GM23338 (cell line): ENCODE results near the gene APOL4. TPM values are rescaled to one million over a fixed set of nuclear protein-coding genes. Genes with fewer than 3 reads are reported as not detected.

Source experiments
- ATAC-seq: fragments of 200-7000 bp; cut with Tn5 transposase; 3 replicates; pipeline ENCODE4 v1.9.1; 2020
- DNase-seq: peaks from one replicate; pipeline ENCODE4 v3.0.0-alpha.2; 2015; ENCODE audit warnings: low spot score
- H2AFZ ChIP-seq: fragments of 200-600 bp; sonication (generic); 2 replicates; pipeline ENCODE4 v1.8.0; 2016; ENCODE audit warnings: antibody characterized with exemption, mild to moderate bottlenecking, moderate library complexity
- H3F3A ChIP-seq: fragments of 200-600 bp; sonication (generic); replicated peaks from 2 replicates; pipeline ENCODE4 v1.8.0; 2017; ENCODE audit warnings: antibody characterized with exemption, mixed run types, low read depth
- H3K27ac ChIP-seq: fragments of 200-600 bp; sonication (generic); 2 replicates; pipeline ENCODE4 v1.6.1; 2016; ENCODE audit warnings: low read depth
- H3K27me3 ChIP-seq: fragments of 200-600 bp; sonication (generic); 2 replicates; pipeline ENCODE4 v1.8.0; 2016; ENCODE audit warnings: mild to moderate bottlenecking, mixed run types, moderate library complexity; ENCODE audit not compliant: insufficient read depth
- H3K36me3 ChIP-seq: fragments of 200-600 bp; sonication (generic); 2 replicates; pipeline ENCODE4 v1.8.0; 2016; ENCODE audit warnings: mild to moderate bottlenecking; ENCODE audit not compliant: insufficient read depth
- H3K4me1 ChIP-seq: fragments of 200-600 bp; sonication (generic); 2 replicates; pipeline ENCODE4 v1.8.0; 2016; ENCODE audit warnings: mild to moderate bottlenecking, moderate library complexity; ENCODE audit not compliant: insufficient read depth
- H3K4me2 ChIP-seq: fragments of 200-600 bp; sonication (generic); 2 replicates; pipeline ENCODE4 v1.7.1; 2017; ENCODE audit warnings: mixed run types
- H3K4me3 ChIP-seq: fragments of 200-600 bp; sonication (generic); 2 replicates; pipeline ENCODE4 v1.6.1; 2016; ENCODE audit warnings: mixed run types
- H3K79me2 ChIP-seq: fragments of 200-600 bp; sonication (generic); replicated peaks from 2 replicates; pipeline ENCODE4 v1.8.0; 2017; ENCODE audit warnings: mild to moderate bottlenecking; ENCODE audit not compliant: insufficient read depth
- H3K9me2 ChIP-seq: fragments of 200-600 bp; sonication (generic); 2 replicates; pipeline ENCODE4 v1.8.0; 2017; ENCODE audit not compliant: insufficient read depth
- H4K20me1 ChIP-seq: fragments of 200-600 bp; sonication (generic); replicated peaks from 2 replicates; pipeline ENCODE4 v1.8.0; 2017; ENCODE audit warnings: mild to moderate bottlenecking; ENCODE audit not compliant: insufficient read depth
- H3K27ac Mint-ChIP-seq: 2 replicates; pipeline ENCODE4 v1.8.0; 2020; ENCODE audit warnings: inconsistent platforms, mild to moderate bottlenecking, moderate library complexity, mixed read lengths
- H3K27me3 Mint-ChIP-seq: 3 replicates; pipeline ENCODE4 v1.8.0; 2022; ENCODE audit warnings: low read depth, mild to moderate bottlenecking, moderate library complexity, mixed read lengths, inconsistent platforms; ENCODE audit not compliant: insufficient read depth, poor library complexity
- H3K36me3 Mint-ChIP-seq: 3 replicates; pipeline ENCODE4 v1.8.0; 2021; ENCODE audit warnings: low read depth, mild to moderate bottlenecking, inconsistent platforms, moderate library complexity, mixed read lengths
- H3K4me1 Mint-ChIP-seq: 3 replicates; pipeline ENCODE4 v1.8.0; 2020; ENCODE audit warnings: mild to moderate bottlenecking, inconsistent platforms, mixed read lengths
- H3K4me3 Mint-ChIP-seq: 3 replicates; pipeline ENCODE4 v1.8.0; 2021; ENCODE audit warnings: moderate library complexity, mild to moderate bottlenecking, inconsistent platforms, mixed read lengths
- H3K9me3 Mint-ChIP-seq: 3 replicates; pipeline ENCODE4 v1.8.0; 2020; ENCODE audit warnings: moderate library complexity, mild to moderate bottlenecking, inconsistent platforms, mixed read lengths
- CREB1 ChIP-seq: fragments of 250-450 bp; sonication (Bioruptor Pico); IDR thresholded peaks from 2 replicates; pipeline ENCODE4 v1.5.0; 2020; ENCODE audit warnings: low read depth, mild to moderate bottlenecking, moderate library complexity
- CTCF ChIP-seq, 2 experiments: fragments of 200-600 bp in 1 of 2; sonication (generic) in 1 of 2; conservative IDR thresholded peaks; 2 replicates each; pipeline versions ENCODE4 v1.5.1 to v1.6.1; 2016 to 2017; ENCODE audit warnings: antibody characterized with exemption in 2 of 2, low read depth in 2 of 2, mild to moderate bottlenecking in 2 of 2, moderate library complexity in 1 of 2
- ETS1 ChIP-seq: IDR thresholded peaks from 2 replicates; pipeline ENCODE4 v1.6.1; 2016; ENCODE audit warnings: antibody characterized with exemption
- JUNB ChIP-seq: IDR thresholded peaks from one replicate; pipeline ENCODE4 v1.6.1; 2016; ENCODE audit warnings: antibody characterized with exemption; ENCODE audit not compliant: unreplicated experiment
- POLR2AphosphoS5 ChIP-seq: IDR thresholded peaks from 2 replicates; pipeline ENCODE4 v1.6.1; 2016; ENCODE audit warnings: antibody characterized with exemption, low read depth
- REST ChIP-seq: IDR thresholded peaks from one replicate; pipeline ENCODE4 v1.6.1; 2018; ENCODE audit warnings: antibody characterized with exemption; ENCODE audit not compliant: unreplicated experiment
- STAT1 ChIP-seq: IDR thresholded peaks from one replicate; pipeline ENCODE4 v1.6.1; 2016; ENCODE audit warnings: antibody characterized with exemption; ENCODE audit not compliant: unreplicated experiment
- ZNF114 ChIP-seq: fragments of 250-450 bp; sonication (Bioruptor Pico); IDR thresholded peaks from 2 replicates; pipeline ENCODE4 v1.5.0; 2020; ENCODE audit warnings: mild to moderate bottlenecking, moderate library complexity
- ZNF331 ChIP-seq: fragments of 250-450 bp; sonication (Bioruptor Pico); IDR thresholded peaks from 2 replicates; pipeline ENCODE4 v1.5.0; 2020; ENCODE audit warnings: low read depth, mild to moderate bottlenecking, moderate library complexity
- ZNF462 ChIP-seq: fragments of 250-450 bp; sonication (Bioruptor Pico); IDR thresholded peaks from 2 replicates; pipeline ENCODE4 v1.5.0; 2020; ENCODE audit warnings: mild to moderate bottlenecking, moderate library complexity
- polyA plus RNA-seq: library from polyadenylated mRNA; unstranded; fragments of >200 nt; fragmentation: Nextera tagmentation; extraction: Ambion mirVana; gene quantifications from 2 replicates; pipeline ENCODE4 v1.2.1, GENCODE V29; 2016
- total RNA-seq: library from RNA; depleted of rRNA; stranded (reverse); fragments of >200 nt; shearing (Covaris generic); gene quantifications from 2 replicates; pipeline ENCODE4 v1.2.3, GENCODE V29; 2014

APOL4 gene
- total and polyA plus RNA-seq, 2 experiments from 2014 or later: not detected

GRCh38 chr22:36212901-36213300, 11.3 kb upstream of the APOL4 start:
- TF ChIP-seq ZNF462 (CRISPR knock-in tag): no peak
- no peak for TF ChIP-seq REST
- TF ChIP-seq STAT1: no peak
- no peak for TF ChIP-seq ZNF331 (CRISPR knock-in tag)
- no peak for TF ChIP-seq ZNF114 (CRISPR knock-in tag)
- TF ChIP-seq CREB1: no peak
- TF ChIP-seq CTCF (conservative IDR thresholded peaks at IDR 0.05; ENCODE audit: low read depth in 2 of 2): no peak
- TF ChIP-seq POLR2AphosphoS5: no peak
- no peak for TF ChIP-seq JUNB
- TF ChIP-seq ETS1: no peak
- Histone ChIP-seq H3K4me3 (no peak overlapping the region), H2AFZ (no peak overlapping the region), H3K27me3 (no peaks in the 10 kb centered on the region), H3F3A (no peaks in the 10 kb centered on the region), H3K9me2 (no peaks in the 10 kb centered on the region), H3K27ac (no peak overlapping the region), H3K79me2 (no peaks in the 10 kb centered on the region), H3K4me2 (no peak overlapping the region), H3K36me3 (no peaks in the 10 kb centered on the region), H4K20me1 (no peaks in the 10 kb centered on the region), H3K4me1 (no peaks in the 10 kb centered on the region)
- ATAC-seq (no peak), DNase-seq (no peak)
- 0 out of 3 replicates have a peak, but pooled peaks cover 3% of the 10 kb centered on the region for H3K4me1 Mint-ChIP-seq
- peaks cover 18% of the 10 kb centered on the region for H3K9me3 Mint-ChIP-seq
- peaks cover 4% of the 10 kb centered on the region for H3K27me3 Mint-ChIP-seq
- H3K36me3 Mint-ChIP-seq: 0 out of 3 replicates have a peak, but pooled peaks cover 3% of the 10 kb centered on the region
- no peak overlapping the region for H3K27ac Mint-ChIP-seq
- H3K4me3 Mint-ChIP-seq: no peak overlapping the region
